Stimulated activated CD8-positive, alpha-beta memory T cell treated with anti-CD3 and anti-CD28 coated beads, Interleukin-2, amount 100 ng/mL, for 48 hours (primary cell): ENCODE results near the gene PAXX.

Experiments
- DNase-seq, 2 donors: peaks; one replicate each; pipeline ENCODE4 v3.0.0-alpha.2; 2020; ENCODE audit warnings: low read depth in 2 of 2

The PAXX gene

DNA sequence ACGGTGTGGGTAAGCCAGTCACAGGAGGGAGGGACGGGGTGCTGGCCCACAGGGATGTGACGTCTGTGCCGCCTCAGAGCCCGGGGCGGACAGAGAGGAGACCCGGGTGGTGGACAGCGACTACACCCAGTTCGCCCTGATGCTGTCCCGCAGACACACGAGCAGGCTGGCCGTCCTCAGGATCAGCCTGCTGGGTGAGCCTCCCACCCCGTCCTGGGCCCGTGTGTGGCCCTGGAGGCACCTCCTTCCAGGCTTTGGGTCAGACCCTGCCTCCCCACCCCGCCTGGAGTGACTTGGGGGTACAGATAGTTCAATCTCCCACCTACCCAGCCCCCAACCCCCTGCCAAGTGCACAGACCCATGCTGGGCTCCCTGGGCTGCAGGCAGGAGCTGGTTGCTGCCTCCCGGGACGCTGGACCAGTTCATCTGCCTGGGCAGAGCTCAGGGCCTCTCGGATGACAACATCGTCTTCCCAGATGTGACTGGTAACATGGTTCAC, 38.4 kb upstream of the PAXX start:
- DNase-seq = no peak

DNA sequence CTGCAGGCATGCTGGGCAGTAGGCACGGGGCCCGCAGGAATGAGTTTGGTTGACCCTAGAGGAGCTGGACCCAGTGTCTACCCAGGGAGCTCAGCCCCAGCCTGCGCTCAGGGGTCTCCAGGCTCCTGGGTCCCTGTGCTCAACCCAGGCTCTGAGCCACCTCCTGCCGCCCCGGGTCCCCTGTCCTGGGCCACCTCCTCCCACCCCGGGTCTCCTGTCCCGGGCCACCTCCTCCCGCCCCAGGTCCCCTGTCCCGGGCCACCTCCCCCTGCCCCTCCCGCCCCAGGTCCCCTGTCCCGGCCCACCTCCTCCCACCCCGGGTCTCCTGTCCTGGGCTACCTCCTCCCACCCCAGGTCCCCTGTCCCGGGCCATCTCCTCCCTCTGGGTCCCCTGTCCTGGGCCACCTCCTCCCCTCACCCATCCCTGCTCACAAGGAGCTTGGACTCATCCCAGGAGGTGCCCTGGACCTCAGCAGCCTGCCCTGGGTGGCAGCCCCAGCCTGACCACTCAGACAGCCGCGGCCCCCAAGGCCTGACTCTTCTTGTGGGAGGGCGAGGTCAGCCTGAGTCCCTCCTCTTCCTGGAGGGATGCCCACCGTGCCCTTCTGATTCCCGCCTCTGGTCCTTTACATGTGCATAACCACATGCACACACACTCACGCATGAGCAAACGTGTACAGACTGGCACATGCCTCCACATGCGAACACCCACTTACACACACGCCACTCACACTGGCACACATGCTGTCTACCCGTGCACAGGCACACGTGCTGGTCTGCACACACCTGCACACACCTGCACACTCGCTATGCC, 37.7 kb upstream of the PAXX start:
- no peak for DNase-seq

DNA sequence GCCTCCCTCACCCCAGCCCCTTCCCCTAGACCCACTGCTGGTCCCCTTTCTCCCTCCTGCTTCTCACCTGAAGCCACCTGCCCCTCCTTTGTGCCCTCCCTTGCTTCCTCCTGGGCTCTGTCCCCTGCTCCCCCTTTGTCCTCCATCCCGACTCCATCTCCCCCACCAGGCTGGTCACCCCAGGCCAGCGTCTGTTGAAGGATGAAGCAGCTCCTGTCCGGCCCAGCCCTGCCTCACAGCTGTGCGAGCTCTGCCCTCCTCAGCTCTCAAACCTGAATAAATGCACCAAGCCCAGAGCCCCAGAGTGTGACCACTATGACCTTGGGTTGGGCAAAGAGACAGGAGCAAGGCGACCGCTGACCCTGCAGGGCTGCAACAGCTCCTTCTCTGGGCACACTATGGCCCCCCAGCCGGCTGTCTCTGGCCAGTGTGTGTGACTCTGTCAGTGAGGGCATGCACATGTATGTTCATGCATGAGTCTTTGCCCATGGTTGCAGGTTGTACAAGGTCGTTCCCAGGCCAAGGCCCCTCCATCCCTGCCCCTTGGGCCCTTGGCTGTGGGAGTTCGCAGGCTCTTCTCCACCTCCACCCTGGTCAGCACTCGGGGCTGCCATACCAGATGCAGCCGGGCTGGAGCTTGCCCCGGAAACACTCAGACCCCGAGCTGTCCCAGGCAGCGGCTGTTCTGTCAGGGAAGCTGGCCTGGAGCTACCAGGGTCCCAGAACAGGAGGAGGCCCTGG, 36.9 kb upstream of the PAXX start:
- no peak for DNase-seq

DNA sequence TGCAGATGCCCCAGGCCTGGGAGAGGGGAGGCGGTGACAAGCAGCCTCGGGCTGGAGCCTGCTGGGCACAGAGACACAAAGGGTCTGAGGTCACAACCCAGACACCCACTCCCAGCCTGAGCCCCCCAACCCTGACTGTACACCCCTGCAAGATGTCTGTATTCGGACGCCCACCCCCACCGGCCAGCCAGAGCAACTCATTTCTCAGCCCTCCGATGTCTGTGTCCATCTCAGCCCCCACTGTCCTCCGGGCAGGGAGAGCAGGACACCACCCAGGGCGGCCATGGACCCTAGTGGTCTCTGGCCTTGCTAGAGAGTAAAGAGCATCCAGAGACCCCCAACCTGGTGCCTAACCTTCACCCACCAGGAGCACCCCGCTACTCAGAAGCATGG, 36.3 kb upstream of the PAXX start:
- DNase-seq = no peak

DNA sequence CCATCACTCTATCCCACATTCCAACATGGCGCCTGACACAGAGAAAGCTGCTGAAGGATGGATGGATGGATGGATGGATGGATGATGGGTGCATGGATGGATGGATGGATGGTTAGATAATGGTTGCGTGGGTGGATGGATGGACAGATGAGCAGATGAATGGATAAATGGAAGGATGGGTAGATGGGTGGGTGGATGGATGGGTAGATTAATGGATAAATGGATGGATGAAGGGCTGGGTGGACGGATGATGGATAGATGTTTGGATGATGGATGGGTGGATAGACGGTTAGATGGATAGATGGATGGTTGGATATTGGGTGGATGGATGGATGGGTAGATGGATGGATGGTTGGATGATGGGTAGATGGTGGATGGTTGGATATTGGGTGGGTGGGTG, 35.6 kb upstream of the PAXX start:
- DNase-seq = no peak

DNA sequence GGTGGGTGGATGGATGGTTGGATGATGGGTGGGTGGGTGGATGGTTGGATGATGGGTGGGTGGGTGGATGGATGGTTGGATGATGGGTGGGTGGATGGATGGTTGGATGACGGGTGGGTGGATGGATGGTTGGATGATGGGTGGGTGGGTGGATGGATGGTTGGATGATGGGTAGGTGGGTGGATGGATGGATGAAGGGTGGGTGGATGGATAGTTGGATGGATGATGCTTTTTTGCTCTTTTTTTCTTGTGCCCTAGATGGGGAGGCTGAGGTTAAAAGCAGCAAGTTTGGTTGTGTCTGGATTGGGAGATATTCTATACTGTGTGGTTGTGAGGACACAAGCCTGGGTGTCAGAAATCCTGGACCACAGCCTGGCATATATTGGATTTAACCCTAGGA, 34.8 kb upstream of the PAXX start:
- DNase-seq = no peak

DNA sequence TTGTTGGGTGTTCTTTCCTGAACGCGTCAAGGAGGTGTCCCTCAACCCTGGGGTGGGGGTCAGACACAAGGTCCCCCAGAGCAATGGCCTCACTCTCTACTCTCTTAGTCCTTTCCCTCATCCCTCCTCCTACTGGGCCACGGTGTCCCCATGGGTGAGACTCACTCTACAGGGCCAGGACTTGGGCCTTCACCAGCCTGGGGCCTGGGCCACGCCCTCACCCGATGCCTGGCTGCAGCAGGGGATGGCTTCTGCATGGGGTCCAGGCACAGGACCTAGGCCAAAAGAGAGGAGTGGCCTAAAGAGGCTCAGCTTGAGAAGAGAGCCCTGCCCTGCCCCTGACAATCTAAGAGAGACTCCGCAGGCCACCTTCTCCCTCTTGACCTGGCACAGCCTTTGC, 34.3 kb upstream of the PAXX start:
- DNase-seq = no peak

DNA sequence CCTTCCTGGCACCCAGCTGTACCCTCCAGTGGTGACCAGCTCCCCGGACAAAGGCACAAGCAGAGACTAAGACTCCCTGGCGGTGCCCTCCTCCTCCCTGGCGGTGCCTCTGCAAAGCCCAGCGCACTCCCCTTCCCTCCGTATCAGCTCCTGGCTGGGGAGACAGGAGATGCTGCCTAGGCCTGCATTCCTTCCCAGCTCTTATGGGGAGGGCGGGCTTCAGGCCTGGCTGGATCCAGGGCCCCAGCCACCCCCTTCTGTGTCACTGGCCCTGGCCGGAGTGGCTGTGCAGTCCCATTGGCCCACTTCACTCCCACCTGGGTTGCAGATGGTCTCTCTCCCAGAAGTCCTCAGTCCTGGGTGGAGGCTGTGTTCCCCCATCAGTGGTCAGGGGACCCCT, 33.7 kb upstream of the PAXX start:
- DNase-seq = no peak

DNA sequence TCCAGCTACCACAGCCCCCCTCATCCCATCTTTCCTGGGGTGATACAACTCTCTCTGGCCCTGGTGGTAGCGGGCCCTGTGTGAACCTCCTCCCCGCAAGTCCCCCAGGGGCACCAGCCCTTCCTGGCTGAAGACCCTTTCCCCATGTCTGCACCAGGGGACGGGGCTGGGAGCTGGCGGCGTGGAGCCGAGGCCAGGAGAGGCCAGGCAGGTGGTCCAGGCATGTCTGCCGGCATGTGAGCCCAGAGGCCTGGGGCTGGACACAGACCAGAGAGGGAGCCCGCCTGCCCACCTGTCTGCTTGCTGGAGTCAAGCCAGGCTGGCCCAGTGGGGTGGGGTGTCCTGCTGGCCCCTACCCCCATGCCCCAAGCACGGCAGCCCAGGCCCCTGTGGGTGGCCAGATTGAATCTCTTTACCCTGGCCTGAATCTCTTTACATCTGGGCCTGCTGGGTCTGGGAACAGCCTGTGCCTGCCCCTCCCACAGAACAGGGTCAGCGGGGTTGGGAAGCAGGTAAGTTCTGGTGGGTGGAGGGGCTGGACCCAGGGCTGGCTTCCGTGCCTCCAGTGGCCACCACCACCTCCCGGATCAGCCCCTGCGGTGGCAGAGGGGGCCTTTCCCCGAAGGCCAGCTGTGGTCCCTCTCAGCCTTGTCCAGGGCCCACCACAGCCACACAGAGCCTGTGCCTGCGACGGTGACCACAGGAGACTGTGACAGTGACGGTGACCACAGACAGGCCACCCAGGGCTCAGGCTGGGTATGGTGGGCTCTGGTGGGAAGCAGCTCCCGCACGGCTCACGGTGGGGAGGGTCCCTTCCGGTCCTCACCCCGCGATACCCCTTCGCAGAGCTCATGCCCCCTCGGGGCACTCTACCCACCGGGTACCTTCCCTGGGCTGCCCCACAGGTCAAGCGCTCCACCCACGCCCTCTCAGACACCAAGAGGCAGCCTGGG, 33.0 kb upstream of the PAXX start:
- DNase-seq = no peak

DNA sequence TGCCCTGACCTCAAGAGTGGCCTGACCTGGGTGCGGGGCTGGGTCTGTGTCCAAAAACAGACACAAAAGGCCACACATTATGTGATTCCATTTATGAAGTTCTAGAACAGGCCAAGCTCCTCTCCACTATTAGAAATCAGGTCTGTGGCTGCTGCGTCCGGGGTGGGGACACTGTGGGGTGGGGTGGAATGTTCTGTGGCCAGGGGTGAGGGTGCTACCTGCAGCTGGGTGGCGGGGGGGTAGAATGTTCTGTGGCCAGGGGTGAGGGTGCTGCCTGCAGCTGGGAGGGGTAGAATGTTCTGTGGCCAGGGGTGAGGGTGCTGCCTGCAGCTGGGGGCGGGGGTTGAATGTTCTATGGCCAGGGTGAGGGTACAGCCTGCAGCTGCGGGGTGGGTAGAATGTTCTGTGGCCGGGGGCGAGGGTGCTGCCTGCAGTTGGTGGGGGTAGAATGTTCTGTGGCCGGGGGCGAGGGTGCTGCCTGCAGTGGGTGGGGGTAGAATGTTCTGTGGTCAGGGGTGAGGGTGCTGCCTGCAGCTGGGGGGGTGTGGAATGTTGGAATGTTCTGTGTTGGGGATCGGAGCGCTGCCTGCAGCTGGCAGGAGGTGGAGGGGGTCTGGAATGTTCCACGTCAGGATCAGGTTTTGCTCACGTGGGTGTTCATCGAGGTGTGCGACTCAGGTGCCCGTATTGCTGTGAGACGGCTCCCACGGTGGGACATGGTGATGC, 31.8 kb upstream of the PAXX start:
- no peak for DNase-seq

DNA sequence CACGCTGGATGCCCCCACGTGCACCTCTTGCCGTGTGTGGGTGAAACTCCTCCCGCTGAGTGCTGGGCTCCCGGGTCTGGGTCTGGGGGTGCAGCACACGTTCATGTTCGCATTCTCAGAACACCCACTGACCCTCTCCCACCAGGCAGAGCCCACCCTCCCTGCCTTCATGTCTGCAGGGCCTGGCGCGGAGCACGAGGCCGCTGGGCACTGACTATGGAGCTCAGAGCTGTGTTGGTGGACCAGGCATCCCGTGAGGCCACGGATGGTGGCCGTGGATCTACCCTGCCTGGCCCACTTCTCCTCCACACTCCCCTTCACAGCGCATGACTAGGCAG, 31.3 kb upstream of the PAXX start:
- DNase-seq = no peak

DNA sequence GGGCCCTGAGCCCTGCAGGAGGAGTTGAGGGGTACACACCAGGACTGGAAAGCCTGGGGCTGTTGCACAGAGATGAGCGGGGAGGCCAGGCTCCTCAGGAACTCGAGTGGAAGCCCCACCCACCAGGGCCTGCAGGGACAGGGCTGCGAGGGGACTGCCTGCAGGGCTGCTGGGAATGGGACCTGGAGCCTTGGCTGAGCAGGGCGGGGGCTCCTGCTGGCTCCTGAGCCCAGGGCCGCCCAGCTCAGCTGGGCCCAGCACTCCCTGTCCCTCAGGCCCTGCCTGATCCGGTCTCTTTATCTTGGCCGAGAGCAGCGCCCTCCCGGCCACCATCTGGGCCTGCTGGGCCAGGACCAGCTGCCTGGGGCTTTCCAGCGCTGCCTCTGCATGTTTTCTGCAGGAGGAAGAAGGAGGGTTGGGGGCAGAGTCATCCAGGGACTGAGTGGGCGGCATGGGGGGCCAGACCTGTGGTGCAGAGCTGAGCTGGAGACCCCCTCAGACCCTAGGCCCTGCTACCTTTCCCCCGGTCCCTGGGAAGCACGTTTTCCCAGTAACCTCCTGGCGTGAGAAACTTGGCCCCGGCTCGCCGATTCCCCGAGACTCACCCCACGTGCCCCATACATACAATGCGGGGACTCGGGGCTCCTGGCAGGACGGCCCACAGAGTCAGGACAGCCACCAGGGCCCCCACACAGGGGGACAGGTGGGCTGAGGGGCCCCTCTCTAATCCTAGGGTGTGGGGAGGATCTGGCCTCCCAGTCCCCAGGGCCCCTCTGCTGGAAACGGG, 30.8 kb upstream of the PAXX start:
- DNase-seq = no peak

DNA sequence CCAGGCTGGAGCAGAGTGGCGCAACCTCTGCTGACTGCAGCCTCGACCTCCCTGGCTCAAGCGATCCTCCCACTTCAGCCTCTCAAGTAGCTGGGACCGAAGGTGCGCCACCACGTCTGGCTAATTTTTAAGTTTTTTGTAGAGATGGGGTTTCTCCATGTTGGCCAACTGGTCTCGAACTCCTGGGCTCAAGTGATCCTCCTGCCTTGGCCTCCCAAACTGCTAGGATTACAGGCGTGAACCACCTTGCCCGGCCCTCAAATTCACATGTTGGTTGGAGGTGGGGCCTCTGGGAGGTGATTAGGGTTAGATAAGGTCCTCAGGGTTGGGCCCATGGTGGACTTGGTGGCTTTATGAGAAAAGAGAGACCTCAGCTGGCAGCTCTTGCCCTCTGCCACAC, 30.1 kb upstream of the PAXX start:
- DNase-seq = no peak

DNA sequence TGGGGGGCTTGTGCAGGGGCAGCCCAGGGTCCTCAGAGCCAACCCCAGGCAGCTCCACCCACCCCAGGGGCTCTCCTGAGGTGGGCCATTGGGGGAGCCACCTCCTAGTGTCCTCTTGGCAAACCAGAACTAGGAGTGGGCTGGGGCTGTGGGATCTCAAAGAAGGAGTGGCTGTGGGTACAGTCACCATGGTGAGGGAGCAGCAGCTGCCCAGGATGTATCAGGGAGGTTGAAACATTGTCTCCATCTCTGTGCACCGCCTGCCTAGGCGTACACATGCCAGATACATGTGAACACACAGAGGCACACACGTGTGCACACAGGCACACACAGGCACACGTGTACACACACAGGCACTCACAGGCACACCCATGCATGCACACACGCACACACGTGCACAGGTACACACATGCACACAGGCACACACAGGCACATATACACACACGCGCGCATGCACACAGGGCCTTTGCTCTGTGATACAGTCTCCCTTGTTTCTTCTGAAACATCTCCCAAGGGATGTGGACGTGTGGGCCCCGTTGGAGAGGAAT, 29.4 kb upstream of the PAXX start:
- no peak for DNase-seq

DNA sequence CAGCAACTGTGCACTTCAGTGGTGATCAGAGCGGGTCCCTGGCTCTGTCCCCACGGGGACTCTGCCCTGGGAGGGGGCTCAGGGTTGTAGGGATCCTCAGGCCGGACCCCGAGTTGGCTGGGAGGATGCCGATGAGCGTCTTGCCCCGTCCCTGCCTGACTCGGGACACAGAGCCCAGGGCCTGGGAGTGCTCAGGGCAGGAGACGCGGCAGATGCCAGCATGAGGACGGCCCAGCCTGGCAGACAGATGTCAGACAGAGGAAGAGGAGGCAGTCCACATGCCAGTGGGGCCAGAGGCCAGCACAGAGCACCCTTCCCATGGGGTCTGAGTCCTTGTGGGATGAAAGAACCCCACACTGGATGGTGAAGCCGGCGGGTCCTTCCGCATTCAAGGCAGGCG, 28.9 kb upstream of the PAXX start:
- no peak for DNase-seq

DNA sequence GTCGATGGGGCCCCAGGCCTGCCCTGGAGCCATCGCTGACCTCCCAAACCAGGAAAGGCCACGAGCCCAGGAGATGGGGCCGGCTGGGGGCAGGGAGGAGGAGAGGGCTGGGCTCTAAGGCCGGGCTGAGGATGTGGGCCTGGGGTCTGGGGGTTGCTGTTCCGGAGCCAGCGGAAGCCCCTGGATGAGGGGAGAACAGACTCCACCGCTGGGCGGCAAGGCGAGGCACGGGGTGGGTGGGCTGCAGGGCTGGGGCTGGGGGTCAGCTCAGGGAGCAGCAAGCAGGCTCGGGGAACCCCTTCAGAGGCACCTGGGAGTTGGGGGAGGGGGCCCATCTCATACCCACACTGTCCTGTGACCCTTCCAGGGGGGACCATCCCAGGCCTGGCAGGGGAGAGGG, 28.5 kb upstream of the PAXX start:
- no peak for DNase-seq

DNA sequence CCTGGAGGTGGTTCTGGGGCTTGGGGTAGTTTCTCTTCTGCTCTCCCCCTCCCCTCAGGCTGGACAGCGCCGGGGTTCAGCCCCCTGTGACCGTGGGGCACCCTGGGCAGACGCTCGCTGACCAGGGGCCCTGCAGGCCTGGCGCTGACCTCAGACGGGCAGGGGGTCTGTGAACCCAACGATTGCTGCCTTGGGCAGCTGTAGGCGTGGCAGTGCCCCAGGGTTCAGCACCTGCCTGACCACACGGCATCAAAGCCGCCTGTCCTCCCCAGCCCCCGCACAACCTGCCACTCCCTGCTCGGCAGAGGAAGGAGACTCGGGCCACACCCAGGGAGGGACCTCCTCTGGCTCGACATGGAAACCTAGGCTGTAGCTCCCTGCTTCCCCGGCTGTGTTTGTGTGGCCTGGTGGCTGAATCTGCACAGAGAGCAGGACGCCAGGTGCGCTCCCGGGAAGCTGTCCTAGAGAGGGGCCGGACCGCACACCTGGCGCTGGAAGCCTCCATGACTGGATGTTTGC, 28.0 kb upstream of the PAXX start:
- DNase-seq = no peak

DNA sequence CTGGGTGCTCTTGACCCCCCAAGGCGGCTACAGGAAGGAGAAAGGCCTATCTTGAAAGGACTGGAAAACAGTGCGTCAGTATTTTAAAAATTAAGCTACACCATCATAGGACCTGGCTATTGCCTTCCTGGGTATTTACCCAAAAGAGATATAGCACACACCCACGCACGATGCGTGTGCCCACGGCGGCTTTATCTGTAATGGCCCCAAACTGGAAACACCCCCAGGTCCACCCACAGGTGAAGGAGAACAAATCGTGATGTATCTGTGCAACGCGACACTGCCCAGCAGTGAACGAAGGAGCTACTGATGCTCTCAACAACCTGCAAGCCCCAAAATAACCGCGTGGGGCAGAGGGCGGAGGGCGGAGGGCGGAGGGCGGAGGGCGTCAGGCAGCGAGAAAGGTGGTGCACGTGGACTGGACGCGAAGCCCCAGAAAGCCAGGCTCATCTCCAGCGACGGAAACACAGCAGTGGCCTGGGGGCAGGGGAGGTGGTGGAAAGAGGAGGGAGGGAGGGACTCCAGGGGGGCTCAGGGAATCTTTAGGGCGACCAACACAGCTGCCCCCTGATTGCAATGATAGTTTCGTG, 27.3 kb upstream of the PAXX start:
- DNase-seq = no peak

DNA sequence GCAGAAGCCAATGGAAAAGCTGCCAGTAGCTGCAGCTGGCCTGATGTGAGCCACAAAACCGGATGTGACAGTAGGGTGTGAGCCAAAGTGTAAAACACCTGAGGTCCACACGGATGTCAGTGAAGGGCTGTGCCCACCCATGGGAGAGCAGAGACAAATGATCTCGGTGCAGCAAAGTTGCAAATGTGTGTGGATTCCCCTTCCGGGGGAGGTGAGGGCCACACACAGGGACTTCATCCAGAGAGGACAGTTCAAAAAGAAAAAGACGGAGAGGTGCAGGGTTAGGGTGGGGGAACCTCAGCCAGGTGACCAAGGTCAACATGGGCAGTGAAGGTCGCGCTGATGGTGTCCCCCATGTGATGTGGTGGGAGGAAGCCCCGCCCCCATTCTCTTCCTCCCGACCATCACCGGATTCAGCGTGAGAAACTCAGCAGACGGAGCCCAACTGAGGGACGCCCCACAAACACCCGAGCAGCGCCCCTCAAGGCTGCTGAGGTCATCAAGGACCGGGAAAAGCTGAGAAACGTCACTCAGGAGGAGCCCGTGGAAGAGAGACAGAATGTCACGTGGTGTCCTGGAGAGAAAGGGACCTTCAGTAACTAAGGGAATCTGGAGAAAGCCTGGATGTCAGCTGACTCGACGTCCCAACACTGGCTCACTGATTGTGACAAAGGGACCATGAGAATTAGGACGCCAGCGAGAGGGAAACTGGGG, 26.3 kb upstream of the PAXX start:
- DNase-seq = no peak
